ENCODE results near the gene MOB3B.

Gene MOB3B

DNA sequence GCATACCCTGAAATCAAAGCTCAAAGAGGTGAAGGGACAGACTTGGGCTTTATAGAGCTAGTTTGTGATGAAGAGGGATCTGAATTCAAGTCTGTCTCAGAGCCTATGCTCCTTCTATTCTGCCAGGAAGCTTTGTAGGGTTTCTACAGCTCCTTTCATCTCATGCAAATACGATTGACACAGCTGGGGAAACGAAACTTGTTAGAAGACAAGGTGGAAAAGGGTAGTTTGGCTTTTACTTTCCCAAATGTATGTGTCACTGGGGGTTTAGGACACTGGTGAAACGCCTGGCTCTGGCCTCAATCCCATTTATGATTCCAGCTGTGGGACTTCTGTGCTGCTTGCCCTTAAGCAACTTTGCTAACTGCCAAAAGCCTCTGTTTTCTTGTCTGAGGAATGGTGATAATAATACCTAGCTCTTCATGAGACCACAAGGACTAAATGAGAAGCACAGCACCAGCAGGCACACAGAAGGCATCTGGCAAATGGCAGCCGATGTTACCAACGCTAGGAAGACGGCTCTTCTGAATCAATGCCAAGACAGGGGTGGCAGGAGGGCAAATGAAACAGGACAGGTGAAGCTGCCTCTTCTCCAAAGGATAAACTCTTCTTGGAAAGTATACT lies 162.3 kb downstream of the MOB3B start:
- TF ChIP-seq, protein P1, sequence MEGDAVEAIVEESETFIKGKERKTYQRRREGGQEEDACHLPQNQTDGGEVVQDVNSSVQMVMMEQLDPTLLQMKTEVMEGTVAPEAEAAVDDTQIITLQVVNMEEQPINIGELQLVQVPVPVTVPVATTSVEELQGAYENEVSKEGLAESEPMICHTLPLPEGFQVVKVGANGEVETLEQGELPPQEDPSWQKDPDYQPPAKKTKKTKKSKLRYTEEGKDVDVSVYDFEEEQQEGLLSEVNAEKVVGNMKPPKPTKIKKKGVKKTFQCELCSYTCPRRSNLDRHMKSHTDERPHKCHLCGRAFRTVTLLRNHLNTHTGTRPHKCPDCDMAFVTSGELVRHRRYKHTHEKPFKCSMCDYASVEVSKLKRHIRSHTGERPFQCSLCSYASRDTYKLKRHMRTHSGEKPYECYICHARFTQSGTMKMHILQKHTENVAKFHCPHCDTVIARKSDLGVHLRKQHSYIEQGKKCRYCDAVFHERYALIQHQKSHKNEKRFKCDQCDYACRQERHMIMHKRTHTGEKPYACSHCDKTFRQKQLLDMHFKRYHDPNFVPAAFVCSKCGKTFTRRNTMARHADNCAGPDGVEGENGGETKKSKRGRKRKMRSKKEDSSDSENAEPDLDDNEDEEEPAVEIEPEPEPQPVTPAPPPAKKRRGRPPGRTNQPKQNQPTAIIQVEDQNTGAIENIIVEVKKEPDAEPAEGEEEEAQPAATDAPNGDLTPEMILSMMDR (IDR thresholded peaks at IDR 0.05; ENCODE audit: borderline replicate concordance, control extremely low read depth, extremely low read depth, insufficient read depth, missing control alignments), result no peak
- peak; percentile 38 for DNase-seq (ENCODE audit: low spot score)
- in situ Hi-C loops (cut with MboI; ENCODE audit: low sequenced_read_pairs, unreplicated experiment), result no loop called here

DNA sequence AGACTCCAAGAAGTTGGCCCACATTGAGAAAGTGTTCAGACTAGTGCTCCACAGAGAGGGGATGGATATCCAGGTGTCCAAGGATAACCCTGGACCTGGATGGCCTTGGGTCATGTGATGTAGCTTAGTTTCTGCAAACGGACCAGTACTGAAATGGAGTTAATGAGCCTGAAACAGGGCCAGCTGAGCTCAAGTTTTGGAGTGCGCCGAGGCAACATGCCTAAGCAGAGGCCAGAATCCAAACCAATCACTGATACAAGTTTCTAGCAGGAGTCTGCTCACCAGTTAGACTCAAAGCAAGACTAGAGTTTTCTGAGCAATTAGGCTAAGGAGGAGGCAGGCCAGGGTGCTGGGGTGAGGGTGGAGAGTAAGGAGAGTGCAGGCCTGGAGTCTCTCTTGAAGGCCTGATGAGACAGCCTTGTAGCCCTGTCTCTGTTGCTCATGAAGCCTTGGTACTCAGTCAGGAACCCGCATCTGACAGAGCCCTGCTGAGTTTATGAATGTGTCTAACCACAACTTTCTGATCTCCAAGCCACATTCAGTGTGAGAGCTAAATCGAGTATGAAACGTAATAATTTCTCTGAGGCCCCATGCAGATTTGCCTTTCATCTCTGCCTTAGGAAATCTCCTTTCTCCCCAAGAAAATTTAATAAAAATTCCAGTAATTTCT lies 163.8 kb downstream of the MOB3B start:
- DNase-seq (ENCODE audit: low spot score), result peak; percentile 46
- in situ Hi-C loops (cut with MboI; ENCODE audit: low sequenced_read_pairs, unreplicated experiment), result no loop called here
- TF ChIP-seq, protein P1 (IDR thresholded peaks at IDR 0.05; ENCODE audit: borderline replicate concordance, control extremely low read depth, extremely low read depth, insufficient read depth, missing control alignments), result no peak

DNA sequence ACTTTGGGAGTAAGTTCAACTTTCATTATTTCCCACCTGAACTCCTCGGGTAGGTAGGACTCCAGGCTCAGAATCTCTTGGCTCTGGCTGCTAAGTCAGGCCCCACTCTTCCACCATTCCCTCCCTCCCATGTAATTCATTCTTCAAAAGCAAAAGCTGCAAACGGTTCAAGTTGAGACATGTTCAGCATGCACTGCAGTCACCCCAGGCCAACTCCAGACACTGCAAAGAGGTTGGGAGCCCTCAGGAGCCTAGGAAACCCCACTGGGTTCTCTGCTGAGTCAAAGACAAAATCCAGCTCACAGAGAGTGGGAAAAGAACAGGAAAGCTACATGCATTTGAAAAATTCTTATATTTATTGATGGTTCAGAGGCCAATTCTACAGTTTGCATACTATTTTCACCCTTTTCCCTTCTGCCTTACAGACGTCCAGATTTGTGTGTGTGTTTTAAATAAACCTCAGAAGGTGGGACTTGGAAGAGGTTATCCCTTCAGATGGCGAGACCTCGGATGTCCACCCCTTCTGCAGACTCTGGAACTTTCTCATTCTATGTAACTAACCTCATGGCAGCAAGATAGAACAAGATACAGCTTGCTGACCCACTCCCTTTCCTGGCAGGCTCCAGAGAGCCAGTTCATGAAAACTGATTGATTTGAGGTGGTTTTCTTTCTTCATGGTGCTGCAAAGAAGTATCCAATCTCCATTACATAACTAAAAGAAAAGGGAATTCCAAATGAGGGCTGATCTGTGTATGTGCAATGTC lies 167.0 kb downstream of the MOB3B start:
- DNase-seq (ENCODE audit: low spot score), result no peak
- in situ Hi-C loops (cut with MboI; ENCODE audit: low sequenced_read_pairs, unreplicated experiment), result no loop called here
- TF ChIP-seq, protein P1 (IDR thresholded peaks at IDR 0.05; ENCODE audit: borderline replicate concordance, control extremely low read depth, extremely low read depth, insufficient read depth, missing control alignments), result no peak

DNA sequence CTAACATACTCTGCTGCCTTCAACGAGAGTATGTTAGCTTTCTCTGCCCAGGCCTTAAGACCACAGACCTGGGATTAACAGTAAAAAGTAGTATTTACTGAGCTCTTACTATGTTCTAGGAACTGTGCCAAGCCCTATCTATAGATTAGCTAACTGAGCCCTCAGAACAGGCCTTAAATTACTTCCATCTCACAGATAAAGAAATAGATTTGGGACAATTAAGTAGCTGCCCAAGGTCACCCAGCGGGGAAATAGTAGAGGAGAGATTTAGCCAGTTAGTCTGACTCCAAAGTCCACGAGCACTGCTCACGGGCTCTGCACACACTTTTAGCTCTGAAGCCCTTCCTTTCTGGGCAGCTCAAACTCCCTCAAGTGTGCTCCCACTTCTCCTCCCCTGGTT lies 168.1 kb downstream of the MOB3B start:
- in situ Hi-C loops (cut with MboI; ENCODE audit: low sequenced_read_pairs, unreplicated experiment), result no loop called here

DNA sequence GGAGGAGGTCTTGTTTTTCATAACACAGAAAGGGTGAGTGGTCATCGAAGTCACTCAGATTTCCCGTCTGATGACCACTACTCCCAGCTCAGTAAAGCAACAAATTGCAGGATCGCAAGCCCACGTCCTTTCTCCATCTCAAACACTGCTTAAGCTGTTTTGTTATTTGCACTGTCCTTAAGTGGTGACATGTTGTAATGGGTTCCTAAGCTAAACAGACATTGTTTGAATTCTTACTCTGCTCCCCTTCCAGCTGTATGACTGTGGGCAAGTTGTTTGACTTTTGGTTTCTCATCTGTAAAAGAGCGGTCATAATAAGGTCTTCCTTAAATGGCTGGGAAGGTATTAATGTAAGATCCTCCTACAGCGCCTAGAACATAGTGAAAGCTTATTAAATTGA lies 169.9 kb downstream of the MOB3B start:
- TF ChIP-seq, protein P1 (IDR thresholded peaks at IDR 0.05; ENCODE audit: borderline replicate concordance, control extremely low read depth, extremely low read depth, insufficient read depth, missing control alignments), result no peak
- no peak for DNase-seq (ENCODE audit: low spot score)
- in situ Hi-C loops (cut with MboI; ENCODE audit: low sequenced_read_pairs, unreplicated experiment), result no loop called here

More for the DNA sequence above, 168.1 kb downstream of the MOB3B start:
- TF ChIP-seq, protein P1 (IDR thresholded peaks at IDR 0.05; ENCODE audit: borderline replicate concordance, control extremely low read depth, extremely low read depth, insufficient read depth, missing control alignments), result no peak
- no peak for DNase-seq (ENCODE audit: low spot score)

DNA sequence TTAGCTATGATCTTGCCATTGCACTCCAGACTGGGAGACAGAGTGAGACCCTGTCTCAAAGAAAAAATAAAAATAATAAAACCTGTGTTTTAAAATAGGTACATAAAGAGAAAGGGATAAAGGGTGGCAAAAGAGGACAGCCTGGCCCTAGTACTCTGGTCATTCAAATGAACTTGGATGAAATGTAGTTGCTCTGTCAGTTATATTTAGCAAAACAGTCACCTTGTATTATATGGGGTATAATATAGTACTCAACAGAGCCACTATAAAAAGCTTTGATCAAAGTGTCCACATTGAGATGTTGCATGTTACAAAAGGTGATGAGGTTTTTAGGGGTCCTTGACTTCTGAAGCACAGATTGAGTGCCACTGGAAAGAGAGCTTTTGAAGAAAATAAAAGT lies 171.6 kb downstream of the MOB3B start:
- in situ Hi-C loops (cut with MboI; ENCODE audit: low sequenced_read_pairs, unreplicated experiment), result no loop called here
- DNase-seq (ENCODE audit: low spot score), result no peak
- TF ChIP-seq, protein P1 (IDR thresholded peaks at IDR 0.05; ENCODE audit: borderline replicate concordance, control extremely low read depth, extremely low read depth, insufficient read depth, missing control alignments), result no peak
